ENCODE measurements around the gene ABHD8.

The ABHD8 gene

DNA sequence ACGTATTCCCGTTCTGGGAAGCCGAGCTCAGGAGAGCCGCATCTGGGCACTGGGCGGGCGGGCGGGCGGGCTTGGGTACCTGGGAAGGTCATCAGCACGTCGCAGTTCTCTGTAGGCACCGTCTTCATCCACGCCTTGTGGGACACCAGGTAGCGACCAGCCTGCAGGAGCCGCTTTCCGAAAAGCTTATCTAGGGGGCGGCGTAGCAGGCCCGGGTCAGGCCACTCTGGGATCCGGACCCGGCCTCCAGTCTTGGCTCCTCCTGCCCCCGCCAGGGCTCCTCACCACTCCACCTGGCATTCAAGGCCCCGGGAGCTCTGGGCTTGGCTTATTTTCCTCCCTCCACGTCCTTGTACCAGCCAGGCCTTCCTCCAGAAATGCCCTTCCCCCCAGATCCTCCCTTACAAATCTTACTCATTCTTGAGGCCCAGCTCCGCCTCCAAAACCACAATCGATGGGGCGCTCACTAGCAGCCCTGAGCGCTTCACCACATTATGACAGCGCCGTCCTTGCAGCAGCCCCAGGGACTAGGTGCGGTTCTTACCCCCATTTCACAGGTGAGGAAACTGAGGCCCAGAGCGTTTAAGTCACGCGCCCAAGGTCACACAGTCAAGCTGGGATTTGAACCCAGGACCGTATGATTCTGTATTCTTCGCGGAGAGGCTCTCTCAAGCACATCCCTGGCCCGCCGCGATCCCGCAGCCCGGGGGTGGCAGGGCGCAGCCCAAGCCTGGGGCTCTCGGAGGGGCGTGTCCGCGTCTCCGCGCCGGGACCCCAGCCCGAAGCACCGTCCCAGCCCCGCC is 30.6 kb upstream of the ABHD8 start:
- DNase-seq, result no peak

DNA sequence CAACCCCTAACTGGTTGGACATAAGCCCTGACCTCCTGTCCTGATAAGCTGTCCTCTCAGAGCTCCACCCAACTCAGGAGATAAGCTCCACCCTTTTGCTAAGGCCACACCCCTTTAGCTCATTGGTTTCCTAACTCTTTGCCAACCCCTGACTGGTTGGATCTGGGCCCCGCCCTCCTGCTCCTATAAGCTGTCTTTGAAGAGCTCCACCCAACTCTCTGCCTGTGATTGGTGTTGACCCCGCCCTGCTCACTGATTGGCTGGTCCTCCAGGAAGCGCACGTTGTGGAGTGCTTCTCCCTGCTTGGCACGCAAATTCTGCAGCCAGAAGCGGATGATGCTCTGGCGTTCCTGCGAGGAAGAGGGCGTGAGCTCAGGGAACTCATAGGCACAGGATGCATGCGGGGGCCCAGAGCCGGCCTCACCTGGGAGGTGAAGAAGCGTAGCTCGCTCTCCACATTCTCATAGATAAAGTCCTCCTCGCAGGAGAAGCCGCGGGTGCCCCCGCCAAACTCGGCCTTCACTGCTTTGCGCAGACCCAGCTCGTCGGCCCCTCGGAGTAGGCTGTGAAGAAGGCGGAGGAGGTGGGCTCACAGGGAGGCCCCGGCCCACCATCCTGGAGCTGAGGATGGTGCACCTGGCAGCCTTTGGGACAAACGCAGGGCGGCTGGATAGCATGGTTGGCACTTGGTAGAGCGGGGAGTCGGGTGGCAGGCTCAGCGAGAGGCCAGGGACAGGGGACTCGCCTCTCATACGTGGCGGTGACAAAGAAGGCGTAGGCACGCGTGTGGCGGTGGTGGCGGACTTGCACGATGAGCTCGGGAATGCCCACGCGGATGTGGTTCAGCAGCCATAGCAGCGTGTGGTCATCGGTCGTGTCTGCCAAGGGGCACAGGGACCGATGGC is 29.7 kb upstream of the ABHD8 start:
- peak; percentile 9 for DNase-seq

DNA sequence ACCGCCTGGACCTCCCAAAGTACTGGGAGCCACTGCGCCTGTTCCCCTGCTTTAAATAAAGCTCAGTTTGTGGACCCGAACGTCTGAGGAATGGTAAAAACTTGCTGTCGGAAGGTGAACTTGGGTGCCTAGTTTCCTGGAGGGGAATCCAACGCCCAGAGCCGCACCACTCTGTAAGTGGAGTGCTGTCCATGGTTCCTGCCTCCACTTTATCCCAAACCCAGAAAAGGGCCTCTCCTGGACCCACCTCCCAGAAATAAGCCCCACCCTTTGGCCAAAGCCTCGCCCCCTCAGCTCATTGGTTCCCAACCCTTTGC is 29.1 kb upstream of the ABHD8 start:
- no peak for DNase-seq

DNA sequence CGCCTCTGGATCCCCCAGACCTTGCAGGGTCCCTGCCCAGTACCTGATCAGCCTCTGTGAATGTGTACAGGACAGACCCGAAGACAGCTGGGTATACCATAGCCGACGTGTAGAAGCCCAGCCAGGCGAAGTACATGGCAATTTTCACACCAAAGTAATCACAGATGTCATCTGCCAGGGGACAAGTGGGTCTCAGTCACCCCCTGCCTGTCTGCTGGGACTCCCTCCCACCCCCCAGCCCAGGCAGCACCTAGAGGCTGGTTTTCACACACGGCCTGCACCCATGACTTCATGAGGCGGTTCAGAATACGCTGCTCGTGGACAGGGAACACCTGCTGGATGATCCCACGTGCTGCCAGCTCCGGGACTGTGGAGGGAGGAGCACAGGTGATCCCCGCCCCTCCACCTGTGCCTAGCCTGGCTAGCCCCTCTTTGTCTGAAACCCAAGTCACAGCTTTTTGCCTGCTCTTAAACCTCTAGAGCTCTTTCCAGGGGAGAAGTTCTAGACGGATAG is 27.9 kb upstream of the ABHD8 start:
- DNase-seq, result peak; percentile 18

DNA sequence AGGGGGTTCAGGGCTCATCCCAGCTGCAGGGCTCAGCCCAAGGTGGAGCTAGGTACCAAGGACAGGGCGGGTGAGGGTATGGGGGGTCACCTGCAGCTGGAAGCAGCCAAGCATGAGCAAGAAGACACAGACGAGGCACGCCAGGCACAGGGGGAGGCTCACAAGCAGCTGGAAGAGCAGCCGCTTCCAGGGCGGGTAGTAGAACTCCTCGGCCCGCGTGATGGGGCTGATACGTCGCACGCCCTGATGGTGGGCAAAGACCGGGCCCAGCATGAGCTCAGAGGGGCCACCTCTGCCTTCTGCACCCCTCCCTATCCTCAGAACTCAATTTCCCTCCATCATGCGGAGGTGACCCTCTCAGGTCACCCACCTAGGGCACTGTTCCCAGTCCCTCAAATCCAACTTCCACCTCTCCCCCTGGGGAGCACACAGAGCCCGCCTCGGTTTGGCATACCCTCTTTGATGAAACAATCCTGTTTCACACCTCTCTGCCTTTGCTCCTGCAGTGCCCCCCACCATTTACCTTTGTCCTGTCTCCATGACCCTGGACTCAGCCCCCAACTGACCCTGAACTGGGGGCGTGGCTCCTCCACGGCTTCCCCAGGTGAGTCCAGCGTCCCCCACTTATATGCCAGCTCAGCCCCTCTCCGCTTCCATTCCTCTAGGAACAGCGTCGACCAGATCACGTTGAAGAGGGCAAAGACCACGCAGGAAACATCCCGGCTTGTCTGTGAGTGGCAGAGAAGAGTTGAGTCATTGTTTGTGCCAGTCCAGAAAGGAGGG is 27.2 kb upstream of the ABHD8 start:
- DNase-seq, result no peak

DNA sequence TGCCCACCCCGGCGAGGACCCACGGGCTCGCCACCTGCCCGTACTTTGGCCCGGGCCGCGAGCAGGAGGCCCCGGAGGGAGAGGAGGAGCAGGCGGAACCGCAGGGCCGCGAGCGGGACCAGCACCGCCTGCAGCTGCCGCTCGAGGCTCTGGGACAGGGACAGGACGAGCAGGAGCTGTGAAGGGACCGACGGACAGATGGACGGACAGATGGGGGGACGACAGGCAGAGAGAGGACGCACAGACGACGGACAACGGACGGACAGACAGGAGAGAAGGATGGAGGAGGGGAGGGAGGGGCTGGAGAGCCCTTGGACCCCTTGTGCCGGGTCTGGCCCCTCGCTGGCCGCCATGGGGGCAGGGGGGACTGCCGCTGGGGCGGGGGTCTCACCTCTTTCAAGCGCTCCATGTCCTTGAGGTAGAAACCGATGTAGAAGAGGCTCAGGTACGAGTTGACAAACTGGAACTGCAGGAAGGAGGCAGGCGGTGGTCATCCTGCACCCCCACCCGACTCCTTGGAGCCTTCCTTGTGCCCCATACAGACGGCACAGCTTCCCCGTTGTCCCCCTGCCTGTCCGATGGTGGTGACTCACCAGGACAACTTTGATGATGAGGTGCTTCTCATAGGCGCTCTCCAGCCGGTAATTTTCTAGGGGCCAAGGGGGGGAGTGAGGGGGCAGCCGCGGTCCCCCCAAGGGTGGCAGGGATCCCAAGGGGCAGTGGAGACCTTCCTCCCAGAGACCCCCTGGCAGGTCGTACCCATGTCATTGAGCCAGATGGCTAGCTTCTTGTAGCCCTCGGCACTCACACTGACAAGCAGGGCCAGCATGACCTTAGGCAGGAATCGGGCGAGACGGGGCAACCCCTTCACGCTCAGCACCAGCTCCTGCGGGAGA is 26.4 kb upstream of the ABHD8 start:
- no peak for DNase-seq

DNA sequence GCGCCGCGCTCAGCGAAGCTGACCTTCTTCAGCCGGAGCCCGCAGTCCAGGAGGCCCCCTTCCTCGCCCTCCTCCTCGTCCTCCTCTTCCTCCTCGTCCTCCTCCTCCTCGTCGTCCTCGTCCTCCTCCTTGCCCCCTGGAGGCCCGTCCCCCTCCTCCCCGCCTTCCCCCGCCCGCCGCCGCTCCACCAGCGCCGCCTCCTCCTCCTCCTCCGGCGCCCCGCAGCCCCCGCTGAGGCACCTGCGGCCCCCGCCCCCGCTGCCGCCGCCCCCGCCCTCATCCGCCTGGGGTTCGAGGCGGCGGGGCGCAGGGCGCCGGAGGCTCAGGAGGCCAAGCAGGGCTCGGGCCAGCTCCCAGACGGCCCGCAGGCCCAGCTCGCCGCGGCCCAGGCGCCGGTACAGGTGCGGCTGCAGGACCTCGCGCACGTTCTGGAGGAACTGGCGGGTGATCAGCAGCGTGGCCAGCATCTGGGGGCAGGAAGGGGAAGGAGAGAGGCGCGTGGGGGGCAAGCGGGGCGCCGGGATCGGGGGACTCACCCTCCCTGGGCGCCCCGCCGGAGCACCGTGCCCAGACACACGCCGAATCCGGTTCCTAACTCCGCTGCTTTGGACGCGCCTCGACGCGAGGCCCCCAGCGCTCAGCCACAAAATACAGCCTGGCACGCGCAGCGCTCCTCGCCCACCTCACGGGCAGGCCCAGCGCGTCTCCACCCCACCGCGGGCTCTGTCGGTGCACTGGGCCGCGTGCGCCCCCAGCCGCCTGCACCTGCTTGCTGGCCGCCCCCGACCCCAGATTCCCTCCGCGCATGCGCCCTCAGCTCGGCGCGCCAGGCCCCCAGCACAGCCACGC is 25.5 kb upstream of the ABHD8 start:
- DNase-seq, result no peak

DNA sequence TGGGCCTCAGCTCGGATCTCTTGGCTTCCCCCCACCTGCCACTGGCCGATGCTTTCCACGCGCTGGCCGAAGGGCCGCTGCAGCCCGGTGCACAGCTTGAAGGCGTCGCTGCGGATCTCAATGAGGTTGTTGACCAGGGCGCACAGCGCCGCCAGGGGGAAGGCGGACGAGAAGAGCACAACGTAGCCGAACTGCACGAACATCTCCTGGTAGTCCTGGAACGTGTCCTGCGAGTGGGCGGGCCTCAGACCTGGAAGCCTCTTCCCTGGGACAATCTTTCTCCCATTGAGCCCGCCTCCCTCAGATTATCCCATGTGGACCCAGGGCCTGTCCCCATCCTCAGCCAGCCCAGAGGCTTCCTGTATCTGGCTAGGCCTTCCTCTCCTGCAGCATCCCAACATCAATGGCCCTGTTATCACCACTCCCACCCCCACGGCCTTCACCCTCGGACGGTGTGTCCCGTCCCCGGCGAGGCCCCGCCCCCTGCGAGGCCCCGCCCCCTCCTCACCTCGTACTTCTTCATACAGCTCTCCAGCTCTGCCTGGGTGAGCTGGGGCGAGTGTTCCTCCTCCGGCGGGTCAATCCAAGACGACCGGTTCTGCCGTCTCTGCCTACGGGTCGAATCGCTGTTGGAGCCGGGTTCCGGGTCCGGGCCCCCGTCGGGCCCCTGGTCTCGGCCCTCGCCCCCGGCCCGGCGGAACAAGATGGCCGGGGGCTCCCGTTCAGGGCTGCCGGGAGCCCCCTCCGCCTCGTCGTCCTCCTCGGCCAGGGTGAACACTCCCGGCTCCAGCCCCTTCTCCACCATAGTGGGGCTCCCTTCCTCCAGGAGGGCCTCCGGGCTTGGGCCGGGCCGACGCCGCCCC is 24.7 kb upstream of the ABHD8 start:
- no peak for DNase-seq

DNA sequence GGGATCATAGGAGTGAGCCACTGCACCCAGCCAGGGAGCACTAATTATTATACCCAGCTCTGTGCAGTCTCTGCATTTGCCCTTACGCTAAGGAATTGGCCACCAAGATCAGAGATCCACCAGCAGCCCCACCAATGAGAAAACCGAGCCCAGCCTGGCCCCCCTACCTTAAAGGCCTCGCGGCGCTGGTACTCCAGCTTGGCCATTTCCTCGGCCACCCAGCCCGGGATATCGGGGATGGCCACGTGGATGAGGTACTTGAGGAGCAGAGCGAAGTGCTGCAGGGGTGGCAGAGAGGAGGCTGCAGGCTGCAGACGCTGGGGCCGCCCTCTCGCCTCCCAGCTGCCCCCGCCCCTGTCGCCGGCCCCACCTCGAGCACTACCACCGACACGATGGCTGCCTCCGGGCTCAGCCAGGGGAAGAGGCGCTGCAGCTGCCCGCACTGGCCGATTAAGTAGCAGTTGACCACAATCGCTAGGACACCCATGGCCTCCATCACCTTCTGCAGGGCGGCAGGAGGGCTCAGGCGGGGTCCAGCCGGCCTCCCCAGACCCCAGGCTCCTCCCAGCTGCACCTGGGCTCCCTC is 23.9 kb upstream of the ABHD8 start:
- DNase-seq, result no peak

DNA sequence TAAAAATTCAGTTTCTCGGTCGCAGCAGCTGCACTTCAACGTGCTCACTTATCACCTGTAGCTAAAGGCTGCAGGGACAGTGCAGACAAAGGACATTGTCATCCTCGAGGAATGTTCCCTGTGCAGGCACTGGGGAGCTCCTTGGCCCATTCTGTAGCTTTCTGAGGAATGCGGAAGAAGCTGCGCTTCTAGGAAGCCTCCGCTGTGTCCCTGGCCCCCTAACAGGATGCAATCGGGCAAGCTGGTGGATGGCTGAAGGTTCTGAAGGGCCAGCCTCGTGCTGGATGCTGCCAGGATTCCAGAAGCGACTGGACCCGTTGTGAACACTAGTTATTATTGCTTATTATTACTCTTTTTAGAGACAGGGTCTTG is 23.4 kb upstream of the ABHD8 start:
- no peak for DNase-seq

DNA sequence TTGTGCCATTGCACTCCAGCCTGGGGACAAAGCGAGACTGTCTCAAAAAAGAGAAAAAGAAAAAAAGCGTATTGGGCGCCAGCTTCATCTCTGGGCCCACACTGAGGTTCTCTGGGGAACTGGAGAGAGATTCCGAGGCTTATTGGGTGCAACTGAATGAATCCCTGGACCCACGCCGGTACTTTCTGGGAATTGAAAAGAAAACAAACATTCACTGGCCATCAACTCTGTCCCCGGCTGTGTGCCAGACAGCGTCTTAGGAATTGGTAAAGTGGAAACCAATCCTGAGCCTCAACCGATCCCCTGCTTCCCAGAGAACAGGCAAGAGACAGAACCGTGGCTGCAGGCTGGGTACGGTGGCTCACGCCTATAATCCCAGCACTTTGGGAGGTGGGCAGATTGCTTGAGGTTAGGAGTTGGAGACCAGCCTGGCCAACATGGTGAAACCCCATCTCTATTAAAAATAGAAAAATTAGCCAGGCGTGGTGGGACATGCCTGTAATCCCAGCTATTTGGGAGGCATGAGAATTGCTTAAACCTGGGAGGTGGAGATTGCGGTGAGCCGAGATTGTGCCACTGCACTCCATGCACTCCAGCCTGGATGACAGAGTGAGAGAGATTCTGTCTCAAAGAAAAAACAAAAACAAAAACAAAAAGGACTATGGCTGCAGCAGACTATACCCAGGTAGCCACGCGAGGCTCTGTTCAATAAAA is 22.8 kb upstream of the ABHD8 start:
- DNase-seq, result no peak

DNA sequence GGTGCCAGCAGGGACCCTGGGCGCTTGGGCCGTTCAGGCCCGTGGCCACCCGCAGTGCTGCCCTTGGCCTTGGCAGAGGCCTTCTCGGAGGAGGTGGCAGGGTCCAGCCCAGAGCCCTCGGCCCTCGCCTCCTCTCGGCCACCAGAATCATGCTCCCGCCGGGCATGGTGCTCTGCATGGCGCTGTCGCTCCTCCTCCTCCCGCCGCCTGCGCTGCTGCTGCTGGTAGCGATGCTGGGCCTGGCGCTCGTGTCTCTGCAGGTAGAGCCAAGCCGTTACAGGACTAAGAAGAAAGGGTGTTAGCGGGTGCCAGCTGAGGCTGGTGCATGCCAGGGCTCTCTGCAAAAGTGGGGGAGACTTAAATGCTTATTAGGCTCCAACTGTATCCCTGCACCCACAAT is 21.9 kb upstream of the ABHD8 start:
- DNase-seq, result no peak

DNA sequence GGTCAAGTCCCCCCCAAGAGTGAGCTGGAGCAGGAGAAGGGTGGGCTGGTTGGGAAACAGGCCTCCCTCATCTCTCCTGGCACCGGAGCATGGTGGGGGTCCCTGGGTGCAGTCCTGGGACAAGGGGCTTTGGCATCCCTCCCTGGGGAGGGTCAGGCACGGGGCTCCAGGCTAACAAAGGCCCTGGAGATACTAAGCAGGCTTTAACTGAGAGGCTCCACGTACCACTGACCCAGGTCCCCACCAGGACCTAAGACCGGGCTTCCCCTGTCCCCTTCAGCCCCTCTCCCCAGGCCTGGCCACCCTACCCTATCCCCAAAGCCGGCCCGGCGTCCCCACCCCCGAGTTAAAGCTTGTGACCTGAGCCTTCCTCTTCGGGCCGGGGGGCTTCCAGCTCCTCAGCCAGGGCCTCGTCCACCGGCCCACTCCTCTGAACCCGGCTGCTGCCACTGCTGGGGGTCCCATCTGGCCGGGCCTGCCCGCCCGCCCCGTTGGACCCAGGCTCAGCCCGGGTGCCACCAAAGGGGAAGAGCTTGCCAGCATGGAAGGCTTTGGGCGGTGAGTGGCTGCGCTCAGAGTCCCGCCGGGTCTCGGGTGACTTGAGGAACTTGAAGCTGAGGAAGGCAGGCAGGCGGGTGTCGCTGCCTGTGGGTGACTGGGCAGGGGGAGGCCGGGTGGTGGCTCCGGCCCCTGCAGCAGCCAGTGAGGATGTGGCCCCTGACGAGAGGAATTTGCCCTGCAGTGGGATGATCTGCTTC is 21.3 kb upstream of the ABHD8 start:
- no peak for DNase-seq

DNA sequence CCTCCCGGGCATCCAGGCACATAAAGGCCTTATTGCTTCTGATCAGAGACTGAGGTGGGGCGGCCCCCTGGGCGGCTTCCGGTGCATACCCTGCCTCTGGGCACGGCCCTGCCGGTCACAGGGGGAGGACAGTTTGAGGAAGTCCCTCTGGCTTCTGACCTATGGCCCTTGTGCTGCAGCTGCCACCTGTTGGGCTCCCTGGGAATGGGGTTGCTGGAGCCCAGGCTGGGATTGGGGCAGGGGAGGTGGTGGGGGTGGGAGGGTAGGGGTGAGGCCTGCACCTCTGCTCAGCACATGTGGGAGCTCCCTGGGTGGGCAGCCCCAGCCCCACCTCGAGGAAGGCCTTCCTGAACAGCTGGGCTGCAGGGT is 20.7 kb upstream of the ABHD8 start:
- no peak for DNase-seq

DNA sequence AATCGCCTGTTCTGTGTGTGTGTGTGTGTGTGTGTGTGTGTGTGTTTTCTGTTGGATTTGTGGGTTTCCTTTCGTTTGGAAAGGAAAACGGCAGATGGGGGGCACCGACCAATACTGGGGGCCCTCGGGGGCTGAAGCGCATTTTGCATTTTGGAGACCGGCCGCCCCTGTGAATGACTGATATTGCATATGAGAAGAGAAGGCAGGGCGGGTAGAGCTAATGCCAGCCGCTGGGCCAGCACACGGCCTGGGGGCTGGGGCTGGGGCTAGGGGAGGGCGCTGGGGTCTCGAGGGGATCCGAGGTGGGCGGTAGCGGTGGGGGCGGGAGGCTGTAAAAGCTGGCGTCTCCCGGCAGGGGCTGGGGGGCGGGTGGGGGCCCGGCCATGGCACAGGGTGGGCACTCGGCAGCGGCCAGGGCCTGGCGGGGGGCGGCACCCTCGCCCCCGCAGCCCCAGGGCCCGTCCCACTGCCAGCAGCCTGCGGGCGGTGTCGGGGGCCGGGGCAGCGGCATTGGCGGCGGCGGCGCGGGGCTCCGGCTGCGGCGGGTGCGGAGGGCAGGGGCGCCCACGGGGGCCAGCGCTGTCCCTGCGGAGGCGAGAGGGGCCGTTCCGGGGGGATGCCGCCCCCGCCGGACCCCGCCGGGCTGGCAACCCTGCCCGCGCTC is 20.2 kb upstream of the ABHD8 start:
- DNase-seq, result no peak

DNA sequence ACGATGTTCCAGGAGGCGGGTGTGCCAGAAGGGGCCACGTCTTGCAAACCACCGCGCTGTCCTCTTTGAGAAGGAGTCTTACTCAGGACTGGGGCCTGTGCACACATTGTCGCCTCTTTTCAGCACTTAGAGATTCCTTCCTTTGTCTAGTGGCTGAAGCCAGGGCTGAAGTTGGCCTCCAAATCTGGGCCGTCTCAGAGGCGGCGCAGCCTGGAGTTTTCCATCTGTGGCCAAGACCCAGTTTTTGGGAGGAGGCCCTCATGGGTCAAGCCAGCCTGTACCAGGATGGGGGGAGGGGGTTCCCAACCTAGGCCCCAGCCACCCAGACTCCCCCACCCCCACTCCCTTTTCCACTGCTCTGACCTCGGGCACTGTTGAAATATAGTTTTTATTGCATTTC is 19.6 kb upstream of the ABHD8 start:
- DNase-seq, result no peak

DNA sequence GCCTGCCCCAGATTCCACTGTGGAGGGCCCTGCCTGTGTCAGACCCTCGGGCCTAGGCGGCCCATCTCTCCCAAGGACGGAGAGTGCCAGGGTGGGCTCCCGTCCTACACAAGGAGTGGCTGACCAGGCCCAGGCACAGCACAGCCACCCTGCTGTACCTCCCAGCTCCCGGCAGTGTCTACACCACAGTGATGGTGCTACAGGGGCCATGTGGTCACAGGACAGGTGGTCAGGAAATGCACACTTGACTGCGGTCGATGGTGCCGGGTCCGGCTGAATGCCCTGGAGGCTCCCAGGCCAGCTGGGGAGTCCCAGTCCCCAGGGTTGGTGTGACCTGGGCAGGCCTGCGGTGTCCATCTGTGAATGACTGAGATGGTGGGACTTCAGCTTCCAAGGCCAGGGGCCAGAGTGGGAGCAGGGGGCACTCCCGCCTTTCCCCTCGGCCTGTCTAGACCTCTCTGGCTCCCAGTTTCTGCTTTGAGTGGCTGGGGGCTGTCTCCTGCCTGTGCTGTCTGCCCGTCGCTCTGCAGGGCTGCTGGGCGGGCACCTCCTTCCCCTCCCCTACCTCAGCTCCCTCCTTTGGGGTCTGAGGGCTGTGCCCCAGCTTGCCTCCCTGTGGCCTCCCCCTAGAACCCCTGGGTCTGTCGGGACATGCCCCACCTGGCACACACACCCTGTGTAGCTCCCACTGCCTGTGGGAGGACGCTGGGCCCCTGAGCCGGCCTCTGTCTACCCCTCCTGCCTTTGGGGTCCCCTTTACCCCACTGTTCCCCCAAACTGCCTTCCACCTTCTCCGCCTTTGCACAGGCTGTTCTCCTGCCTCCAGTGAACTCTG is 18.6 kb upstream of the ABHD8 start:
- DNase-seq, result no peak
